Panc1 (cell line): ENCODE results near the gene DNER.

Experiments
- CTCF ChIP-seq: fragments of 450-650 bp; IDR thresholded peaks from 2 replicates; pipeline ENCODE4 v1.5.1; 2017; ENCODE audit warnings: mild to moderate bottlenecking
- POLR2AphosphoS5 ChIP-seq: IDR thresholded peaks from 2 replicates; pipeline ENCODE4 v1.6.1; 2012; ENCODE audit warnings: mild to moderate bottlenecking, low read depth, low read length, moderate library complexity
- SIN3A ChIP-seq: IDR thresholded peaks from 2 replicates; pipeline ENCODE4 v1.6.1; 2012; ENCODE audit warnings: low read depth, mild to moderate bottlenecking, low read length, moderate library complexity, borderline replicate concordance; ENCODE audit not compliant: insufficient read depth
- TCF7L2 ChIP-seq: IDR thresholded peaks from 2 replicates; pipeline ENCODE4 v1.6.1; 2011; ENCODE audit warnings: mild to moderate bottlenecking, low read depth, low read length, inconsistent platforms
- TF ChIP-seq, protein P1 (sequence below), 2 experiments: IDR thresholded peaks; 2 replicates each; pipeline ENCODE4 v1.6.1; 2011 to 2012; ENCODE audit warnings: low read depth in 2 of 2, control low read depth in 1 of 2, low read length in 1 of 2, mild to moderate bottlenecking in 1 of 2, moderate library complexity in 1 of 2; ENCODE audit not compliant: insufficient read depth in 1 of 2

DNA sequence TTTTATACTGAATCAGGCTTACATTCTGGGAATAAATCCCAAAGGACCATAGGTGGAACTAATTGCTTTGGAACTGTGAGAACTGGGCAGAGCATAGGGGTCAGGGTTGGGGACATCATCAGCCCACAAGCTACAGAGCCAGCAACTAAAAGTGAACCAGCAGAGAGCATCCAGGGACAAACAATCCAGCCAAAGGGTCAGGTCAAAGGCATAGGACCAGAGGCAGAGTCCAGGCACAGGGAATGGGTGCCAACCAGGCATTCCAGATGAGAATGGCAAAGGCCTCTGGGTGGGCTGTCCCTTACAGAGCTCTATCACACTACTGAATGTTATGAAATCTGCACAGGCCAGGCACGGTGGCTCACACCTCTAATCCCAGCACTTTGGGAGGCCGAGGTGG, 12.3 kb upstream of the DNER start:
- no peak for TF ChIP-seq CTCF
- TF ChIP-seq, protein P1, sequence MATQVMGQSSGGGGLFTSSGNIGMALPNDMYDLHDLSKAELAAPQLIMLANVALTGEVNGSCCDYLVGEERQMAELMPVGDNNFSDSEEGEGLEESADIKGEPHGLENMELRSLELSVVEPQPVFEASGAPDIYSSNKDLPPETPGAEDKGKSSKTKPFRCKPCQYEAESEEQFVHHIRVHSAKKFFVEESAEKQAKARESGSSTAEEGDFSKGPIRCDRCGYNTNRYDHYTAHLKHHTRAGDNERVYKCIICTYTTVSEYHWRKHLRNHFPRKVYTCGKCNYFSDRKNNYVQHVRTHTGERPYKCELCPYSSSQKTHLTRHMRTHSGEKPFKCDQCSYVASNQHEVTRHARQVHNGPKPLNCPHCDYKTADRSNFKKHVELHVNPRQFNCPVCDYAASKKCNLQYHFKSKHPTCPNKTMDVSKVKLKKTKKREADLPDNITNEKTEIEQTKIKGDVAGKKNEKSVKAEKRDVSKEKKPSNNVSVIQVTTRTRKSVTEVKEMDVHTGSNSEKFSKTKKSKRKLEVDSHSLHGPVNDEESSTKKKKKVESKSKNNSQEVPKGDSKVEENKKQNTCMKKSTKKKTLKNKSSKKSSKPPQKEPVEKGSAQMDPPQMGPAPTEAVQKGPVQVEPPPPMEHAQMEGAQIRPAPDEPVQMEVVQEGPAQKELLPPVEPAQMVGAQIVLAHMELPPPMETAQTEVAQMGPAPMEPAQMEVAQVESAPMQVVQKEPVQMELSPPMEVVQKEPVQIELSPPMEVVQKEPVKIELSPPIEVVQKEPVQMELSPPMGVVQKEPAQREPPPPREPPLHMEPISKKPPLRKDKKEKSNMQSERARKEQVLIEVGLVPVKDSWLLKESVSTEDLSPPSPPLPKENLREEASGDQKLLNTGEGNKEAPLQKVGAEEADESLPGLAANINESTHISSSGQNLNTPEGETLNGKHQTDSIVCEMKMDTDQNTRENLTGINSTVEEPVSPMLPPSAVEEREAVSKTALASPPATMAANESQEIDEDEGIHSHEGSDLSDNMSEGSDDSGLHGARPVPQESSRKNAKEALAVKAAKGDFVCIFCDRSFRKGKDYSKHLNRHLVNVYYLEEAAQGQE (IDR thresholded peaks at IDR 0.05; ENCODE audit: insufficient read depth in 1 of 2, low read depth in 2 of 2, low read length in 1 of 2): no peak
- no peak for TF ChIP-seq POLR2AphosphoS5
- TF ChIP-seq TCF7L2: no peak
- TF ChIP-seq SIN3A: no peak
